Superior temporal gyrus (tissue), 1 donor: ENCODE results near the gene RGS2.
A peak's percentile ranks its signal among the peaks of the same experiment; 100 is the strongest.

Source experiments
- DNase-seq: peaks from one replicate; pipeline ENCODE4 v3.0.0-alpha.2; 2016; ENCODE audit errors: extremely low spot score

Gene RGS2

DNA sequence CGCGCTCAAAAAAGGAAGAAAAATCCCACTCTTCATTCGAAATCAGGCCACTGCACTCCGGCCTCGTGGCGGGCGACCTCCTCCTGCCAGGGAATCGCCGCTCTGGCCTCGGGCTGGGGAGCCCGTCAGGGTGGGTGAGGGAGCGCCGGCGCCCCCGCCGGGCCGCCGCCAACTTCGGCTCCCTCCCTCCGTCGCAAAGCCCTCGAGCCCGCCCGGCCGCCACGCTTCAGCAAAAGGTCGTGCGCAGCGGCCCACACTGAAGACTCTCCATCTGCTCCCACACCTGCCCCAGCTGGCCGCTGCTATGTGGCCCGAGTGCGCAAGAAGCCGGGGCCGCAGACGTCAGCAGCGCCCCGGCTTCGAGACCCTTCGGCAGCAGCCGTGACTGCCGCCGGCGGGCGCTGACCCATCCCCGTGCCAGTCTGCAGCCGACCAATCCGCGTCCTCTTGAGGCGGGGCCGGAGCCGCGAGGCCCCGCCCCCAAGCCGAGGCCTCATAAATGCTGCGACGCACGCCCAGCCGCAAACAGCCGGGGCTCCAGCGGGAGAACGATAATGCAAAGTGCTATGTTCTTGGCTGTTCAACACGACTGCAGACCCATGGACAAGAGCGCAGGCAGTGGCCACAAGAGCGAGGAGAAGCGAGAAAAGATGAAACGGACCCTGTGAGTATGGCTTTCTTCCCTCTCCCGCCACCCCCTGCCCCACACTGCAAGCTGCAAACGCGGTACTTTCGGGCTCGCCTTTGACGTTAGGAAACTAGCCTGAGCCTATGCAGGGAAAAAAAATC lies at the start of gene RGS2:
Gene RGS2 (plus strand): TSS at position 522 of the 789 bp plus-strand sequence. CDS start 33 bp downstream, at position 555.
- DNase-seq = peak; percentile 95

GRCh38 chr1:192759104-192759503 lies 49.7 kb upstream of the RGS2 start:
- no peak for DNase-seq

DNA sequence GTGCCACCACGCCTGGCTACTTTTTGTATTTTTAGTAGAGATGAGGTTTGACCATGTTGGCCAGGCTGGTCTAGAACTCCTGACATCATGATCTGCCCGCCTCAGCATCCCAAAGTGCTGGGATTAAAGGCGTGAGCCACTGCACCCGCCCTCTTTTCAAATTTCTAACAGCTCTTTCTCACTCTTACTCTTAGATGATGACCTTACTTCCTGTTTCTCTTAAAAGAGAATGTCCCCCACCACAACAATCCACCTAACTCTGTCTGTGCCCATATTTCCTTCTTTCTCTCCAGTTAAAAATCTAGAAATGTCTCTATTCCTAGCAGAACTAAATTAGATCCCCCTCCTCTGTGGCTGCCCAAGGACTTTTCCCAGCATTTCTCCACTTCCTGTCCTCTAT lies 46.6 kb upstream of the RGS2 start:
- DNase-seq = no peak

- no peak for DNase-seq
Measured at GRCh38 chr1:192763243-192763642, 45.6 kb upstream of the RGS2 start.

DNA sequence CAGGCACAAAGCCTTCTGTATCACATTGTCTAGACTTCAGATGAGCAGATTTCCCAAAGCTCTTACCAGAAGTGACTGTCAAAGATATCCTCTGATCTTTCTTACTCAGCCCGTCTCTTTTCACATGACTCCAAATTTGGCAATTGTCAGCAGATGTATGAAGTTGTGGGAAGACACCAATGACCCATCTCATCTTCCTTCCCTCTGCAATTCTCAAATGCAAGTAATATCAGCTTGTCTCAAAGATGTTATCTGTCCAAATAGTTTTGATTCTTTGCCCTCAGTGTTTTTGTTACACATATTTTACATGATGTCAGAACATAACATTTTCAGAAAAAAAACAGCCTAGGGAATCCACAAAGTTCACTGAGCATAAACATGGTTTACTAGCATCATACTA lies 45.1 kb upstream of the RGS2 start:
- no peak for DNase-seq

- DNase-seq = no peak
Measured at GRCh38 chr1:192764675-192765074, 44.2 kb upstream of the RGS2 start.

DNA sequence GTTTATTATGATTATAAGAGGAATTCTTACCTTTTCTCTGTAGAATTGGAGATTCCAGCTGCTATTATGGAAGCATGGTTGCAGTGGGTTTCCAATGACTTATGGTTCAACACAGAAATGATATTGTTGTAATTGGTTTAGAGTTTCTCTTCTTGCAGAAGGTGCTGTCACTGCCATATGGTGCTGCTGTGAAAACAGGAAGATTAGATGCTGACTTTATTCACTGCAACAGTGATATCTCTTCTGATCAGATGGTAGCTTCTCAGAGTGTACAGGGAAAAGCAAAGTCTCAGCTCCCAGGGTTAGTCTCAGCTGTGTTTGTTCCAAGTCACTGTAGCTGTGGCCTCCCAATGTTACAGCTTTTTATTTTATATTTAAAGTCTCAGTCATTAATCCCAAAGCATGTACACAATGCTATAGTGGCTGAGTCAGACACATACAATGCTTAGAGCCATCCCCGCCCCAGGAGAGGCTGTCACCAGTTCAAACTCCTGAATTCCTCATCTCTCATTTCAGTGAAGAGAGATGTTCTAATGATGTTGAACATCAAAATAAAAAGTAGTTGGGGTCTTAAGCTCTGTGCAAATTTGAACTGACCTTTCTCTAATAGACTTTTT lies 42.7 kb upstream of the RGS2 start:
- DNase-seq = no peak

- DNase-seq = no peak
Measured at GRCh38 chr1:192766876-192767275, 42.0 kb upstream of the RGS2 start.

GRCh38 chr1:192767798-192768197 lies 41.0 kb upstream of the RGS2 start:
- DNase-seq = no peak

DNA sequence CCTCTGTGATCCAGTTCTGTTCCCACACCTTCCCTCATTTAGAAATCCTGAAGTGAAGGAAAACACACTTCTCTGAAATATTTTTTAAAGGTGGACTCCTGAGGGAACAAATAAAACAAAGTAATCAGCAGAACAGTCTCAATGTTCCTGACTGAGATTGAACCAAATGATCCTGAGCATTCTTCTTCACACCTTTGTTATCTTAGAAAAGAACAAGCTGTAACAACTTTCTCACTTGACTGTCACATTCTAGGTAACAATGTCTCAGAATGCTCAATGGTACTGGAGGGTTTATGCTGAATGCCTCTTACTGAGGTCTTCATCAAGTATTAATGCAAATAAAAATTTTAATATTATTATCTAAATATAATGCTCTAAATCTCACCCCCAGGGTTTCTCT lies 40.4 kb upstream of the RGS2 start:
- DNase-seq = no peak

GRCh38 chr1:192771341-192771740 lies 37.5 kb upstream of the RGS2 start:
- DNase-seq = no peak

GRCh38 chr1:192775631-192776030 lies 33.2 kb upstream of the RGS2 start:
- no peak for DNase-seq

DNA sequence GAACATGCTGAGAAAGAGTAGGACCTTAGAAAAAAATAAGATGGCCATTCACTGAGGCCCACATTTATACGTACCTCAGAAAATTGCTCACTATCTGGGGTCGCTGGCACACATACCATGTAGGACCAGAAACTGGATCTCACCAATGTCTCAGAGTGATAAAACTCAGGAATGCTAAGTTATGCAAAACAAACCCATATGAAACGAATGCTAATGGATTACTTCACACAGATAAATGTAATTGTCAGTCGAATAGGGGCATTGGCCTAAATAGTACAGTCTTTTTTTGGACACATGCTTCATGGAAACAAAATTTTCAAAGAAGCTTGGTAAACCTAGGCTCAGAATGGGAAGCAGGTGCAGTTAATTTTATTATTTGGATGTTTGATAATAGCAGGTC lies 32.6 kb upstream of the RGS2 start:
- DNase-seq = no peak

DNA sequence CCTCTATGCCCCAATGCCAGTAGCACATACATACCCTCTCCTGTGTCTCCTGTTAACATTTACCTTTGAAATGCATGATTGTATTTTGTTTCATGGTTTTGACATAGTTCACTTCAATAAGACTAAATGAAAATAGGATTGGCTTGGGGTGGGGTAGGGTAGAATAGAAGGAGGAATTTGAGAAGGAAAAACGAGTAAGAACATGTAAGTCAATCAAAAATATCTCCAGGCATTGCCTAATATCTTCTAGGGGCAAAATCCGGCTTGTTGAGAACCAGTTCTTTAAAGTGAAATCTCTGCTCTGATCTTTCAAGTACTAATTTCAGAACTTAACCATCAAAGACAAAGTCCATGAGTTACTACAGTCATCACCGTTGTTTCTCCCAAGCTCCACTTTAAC lies 31.8 kb upstream of the RGS2 start:
- DNase-seq = no peak

- no peak for DNase-seq
Measured at GRCh38 chr1:192783791-192784190, 25.0 kb upstream of the RGS2 start.

DNA sequence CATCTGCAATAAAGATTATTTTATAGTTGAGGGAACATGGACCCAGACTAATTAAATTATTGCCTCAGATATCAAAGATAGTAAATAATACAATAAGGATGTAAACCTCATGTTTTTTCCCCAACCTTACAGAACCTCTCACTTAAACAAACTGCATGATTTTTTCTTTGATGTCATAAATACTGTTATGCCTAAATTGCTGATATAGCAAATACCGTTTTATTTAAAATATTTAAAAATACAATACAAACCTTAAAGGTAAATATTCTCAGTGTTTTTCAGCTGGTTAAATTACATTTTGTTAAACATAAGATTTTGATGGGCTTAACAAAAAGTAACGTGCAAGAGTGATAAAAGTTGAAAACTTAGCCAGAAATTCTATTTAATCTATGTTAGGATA lies 24.4 kb upstream of the RGS2 start:
- no peak for DNase-seq

DNA sequence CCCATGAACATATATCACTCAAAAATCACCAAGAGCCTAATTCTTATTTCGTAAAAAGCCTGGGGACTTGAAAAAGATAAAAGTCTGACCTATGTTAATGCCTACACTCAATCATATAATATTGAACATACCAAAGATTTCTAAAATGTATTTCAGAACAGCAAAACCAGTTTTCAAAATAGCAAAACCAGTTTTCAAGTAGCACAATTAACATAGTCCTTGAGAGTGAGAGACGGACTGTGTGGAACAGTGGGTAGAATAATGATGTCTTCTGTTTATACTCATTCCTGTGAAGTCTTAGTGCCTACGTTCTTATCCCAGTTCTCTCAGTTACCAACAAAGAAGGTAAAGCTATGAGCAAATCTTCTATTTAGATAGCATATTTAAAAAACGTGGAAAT lies 22.3 kb upstream of the RGS2 start:
- DNase-seq = no peak

- DNase-seq = peak; percentile 29
Measured at GRCh38 chr1:192787914-192788585, 20.8 kb upstream of the RGS2 start.

- DNase-seq = no peak
Measured at GRCh38 chr1:192789871-192790270, 19.0 kb upstream of the RGS2 start.

DNA sequence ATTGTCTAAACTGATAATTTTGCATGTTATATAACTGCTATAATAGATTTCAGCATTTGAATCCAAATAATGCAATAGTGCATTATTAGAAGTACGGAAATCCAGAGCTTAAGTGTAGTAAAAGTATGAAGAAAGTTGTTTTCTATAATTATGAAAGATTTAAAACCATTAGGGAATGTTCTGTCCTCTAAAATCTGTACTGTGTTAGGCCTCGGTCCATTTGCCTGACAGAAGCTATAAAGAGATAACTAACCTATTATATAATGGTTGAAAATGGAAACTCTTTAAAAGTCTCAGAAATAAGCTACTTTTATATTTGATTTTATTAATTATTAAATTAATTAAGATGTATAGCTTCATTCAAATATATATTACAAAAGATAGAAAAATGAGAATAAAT lies 16.2 kb upstream of the RGS2 start:
- no peak for DNase-seq

- DNase-seq = no peak
Measured at GRCh38 chr1:192793983-192794767, 14.7 kb upstream of the RGS2 start.

GRCh38 chr1:192794768-192795035 lies 14.1 kb upstream of the RGS2 start:
- DNase-seq = no peak
